NCI-H2107 (cell line): ENCODE results near the gene KRTAP27-1.

Experiments used
- DNase-seq: peaks from one replicate; lab custom pipeline; 2025; lab: John Stamatoyannopoulos, UW

Gene KRTAP27-1

GRCh38 chr21:30289215-30289614, 48.3 kb downstream of the KRTAP27-1 start, which contains the start of gene KRTAP25-1:
Gene KRTAP25-1, minus strand, starts transcription at chr21:30289514. Its CDS starts 24 bp downstream, at chr21:30289490.
- no peak for DNase-seq
